Stimulated activated CD8-positive, alpha-beta memory T cell treated with anti-CD3 and anti-CD28 coated beads, Interleukin-15, amount 100 ng/mL, for 24 hours (primary cell): Measurements from ENCODE around the gene ISCU.
A peak's percentile ranks its signal among the peaks of the same experiment; 100 is the strongest.

ENCODE experiments used
- DNase-seq: peaks from one replicate; pipeline ENCODE4 v3.0.0-alpha.2; 2020; ENCODE audit warnings: low read depth

The ISCU gene

GRCh38 chr12:108562348-108563135 is at the start of gene ISCU:
TSS of gene ISCU (plus strand) at chr12:108562596. CDS start at chr12:108562623, 27 bp downstream.
- DNase-seq = peak; percentile 99

GRCh38 chr12:108514468-108514972 is 47.9 kb upstream of the ISCU start:
- no peak for DNase-seq

GRCh38 chr12:108514973-108515814 is 47.2 kb upstream of the ISCU start, which contains the start of gene FICD:
TSS of gene FICD (plus strand) at chr12:108515277. CDS start at chr12:108516973, 1,696 bp downstream.
- peak; percentile 95 for DNase-seq

GRCh38 chr12:108515916-108516315 is 46.5 kb upstream of the ISCU start:
- DNase-seq = no peak

- no peak for DNase-seq
Observed at GRCh38 chr12:108516511-108517275, 45.7 kb upstream of the ISCU start.

GRCh38 chr12:108517288-108518100 is 44.9 kb upstream of the ISCU start:
- DNase-seq = no peak

GRCh38 chr12:108518101-108518715 is 44.2 kb upstream of the ISCU start:
- DNase-seq = no peak

- DNase-seq = no peak
Observed at GRCh38 chr12:108518716-108519496, 43.5 kb upstream of the ISCU start.

- DNase-seq = no peak
Observed at GRCh38 chr12:108519558-108519957, 42.8 kb upstream of the ISCU start.

GRCh38 chr12:108523365-108523764 is 39.0 kb upstream of the ISCU start:
- DNase-seq = no peak

GRCh38 chr12:108525681-108526080 is 36.7 kb upstream of the ISCU start:
- no peak for DNase-seq

GRCh38 chr12:108526482-108527165 is 35.8 kb upstream of the ISCU start:
- no peak for DNase-seq

GRCh38 chr12:108527166-108527496 is 35.3 kb upstream of the ISCU start:
- DNase-seq = no peak

- no peak for DNase-seq
Observed at GRCh38 chr12:108530161-108530560, 32.2 kb upstream of the ISCU start.

GRCh38 chr12:108531929-108532848 is 30.2 kb upstream of the ISCU start:
- no peak for DNase-seq

GRCh38 chr12:108538146-108538545 is 24.2 kb upstream of the ISCU start:
- DNase-seq = no peak

- no peak for DNase-seq
Observed at GRCh38 chr12:108538616-108539195, 23.7 kb upstream of the ISCU start.

- DNase-seq = no peak
Observed at GRCh38 chr12:108542320-108542719, 20.1 kb upstream of the ISCU start.
